ENCODE data around the gene LDHAL6B.
A peak's percentile ranks its signal among the peaks of the same experiment; 100 is the strongest.

The LDHAL6B gene

GRCh38 chr15:59221511-59222505 lies 15.2 kb downstream of the LDHAL6B start:
- DNase-seq = no peak

DNA sequence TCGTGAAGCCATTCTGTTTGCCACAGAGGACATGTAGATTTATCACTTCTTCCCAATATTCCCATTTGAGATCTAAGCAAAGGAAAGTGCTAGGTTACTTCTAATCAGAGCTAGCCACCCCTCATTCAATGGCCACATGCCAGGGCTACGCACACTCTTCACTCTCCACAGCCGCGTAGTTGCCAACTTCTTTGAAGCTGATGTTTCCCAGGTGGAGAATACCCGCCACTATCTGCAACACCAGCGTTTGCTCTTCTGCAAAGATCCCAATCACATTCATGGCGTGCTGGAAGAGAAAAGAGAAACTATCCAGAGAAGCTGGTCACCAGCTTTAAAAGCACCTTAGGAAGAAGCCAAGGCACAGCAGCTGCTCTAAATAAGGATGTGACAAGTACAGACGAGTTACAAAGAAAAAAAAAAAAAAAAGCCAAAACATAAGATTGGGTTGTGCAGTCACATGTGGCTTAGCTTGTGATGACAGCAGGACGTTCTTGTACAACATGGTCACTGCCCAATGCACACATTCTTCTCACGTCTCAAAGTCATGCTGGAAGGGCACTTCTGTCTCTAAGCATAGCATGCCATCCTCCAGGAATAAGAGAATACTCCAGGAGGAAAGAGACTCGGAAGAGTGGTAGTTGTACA lies 16.4 kb downstream of the LDHAL6B start:
- no peak for DNase-seq

DNA sequence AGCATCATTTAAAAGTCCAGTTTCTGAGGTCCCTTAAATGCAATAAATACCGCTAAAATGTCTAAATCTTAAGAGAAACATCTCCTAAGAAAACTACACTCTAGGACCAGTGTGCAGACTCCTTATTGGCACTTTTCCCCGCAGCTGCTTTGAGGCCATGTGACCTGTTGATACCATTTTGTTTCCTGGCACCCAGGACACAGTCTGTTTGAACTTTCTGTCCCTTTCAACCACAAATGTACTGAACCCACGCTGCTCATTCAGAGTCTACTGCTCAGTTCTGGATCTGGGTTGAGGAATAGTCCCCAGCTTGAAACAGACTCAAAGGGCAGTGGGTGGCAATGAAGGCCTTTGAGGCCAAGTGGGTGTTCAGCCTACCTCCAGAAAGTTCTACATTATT lies 17.1 kb downstream of the LDHAL6B start:
- DNase-seq = no peak

GRCh38 chr15:59224474-59224873 lies 17.8 kb downstream of the LDHAL6B start:
- no peak for DNase-seq

GRCh38 chr15:59227021-59227420 lies 20.4 kb downstream of the LDHAL6B start:
- DNase-seq = no peak

GRCh38 chr15:59229015-59229414 lies 22.4 kb downstream of the LDHAL6B start:
- no peak for DNase-seq

DNA sequence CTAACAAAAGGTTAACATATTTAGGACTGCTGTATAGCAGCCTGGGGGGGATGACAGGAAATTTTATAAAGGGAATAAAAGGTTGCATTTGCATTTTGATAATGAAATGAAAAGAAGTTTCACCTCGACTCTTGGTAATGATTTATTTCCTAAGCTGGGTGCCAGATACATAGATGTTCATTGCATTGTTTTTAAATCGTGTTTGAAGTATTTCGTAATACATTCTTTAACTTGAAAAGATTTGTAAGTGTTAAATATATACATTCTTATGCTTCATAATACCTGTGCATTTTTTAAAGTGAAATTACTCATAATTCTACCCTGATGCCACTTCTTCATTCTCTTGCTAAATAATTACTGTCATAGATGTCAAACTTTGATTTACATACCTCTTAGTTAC lies 22.8 kb downstream of the LDHAL6B start:
- no peak for DNase-seq

DNA sequence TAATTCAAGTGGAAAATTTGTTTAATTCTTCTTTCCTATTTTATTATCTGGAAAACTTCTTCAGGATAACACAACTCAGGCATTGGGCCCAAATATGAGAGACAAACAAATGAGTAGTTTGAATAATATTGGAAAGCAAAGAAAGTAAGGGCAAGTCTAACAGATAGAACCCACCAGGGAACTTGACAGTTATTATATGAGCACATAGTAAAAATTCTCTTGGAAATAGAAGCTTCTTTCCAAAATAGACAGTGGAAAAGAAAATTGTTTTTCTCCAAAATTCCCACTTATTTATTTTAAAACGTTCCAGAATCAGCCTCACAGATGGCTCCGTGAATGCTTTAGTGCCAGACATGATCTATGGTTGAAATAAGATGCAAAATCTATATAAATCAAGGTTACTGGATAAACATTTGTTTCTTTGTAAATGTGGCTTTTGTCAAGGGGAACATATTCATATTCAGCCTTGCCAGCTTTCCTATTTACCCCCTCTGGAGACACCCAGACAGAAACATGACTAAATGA lies 23.9 kb downstream of the LDHAL6B start:
- DNase-seq = no peak

- DNase-seq = no peak
These were observed 25.8 kb downstream of the LDHAL6B start for GRCh38 chr15:59232476-59232875.

DNA sequence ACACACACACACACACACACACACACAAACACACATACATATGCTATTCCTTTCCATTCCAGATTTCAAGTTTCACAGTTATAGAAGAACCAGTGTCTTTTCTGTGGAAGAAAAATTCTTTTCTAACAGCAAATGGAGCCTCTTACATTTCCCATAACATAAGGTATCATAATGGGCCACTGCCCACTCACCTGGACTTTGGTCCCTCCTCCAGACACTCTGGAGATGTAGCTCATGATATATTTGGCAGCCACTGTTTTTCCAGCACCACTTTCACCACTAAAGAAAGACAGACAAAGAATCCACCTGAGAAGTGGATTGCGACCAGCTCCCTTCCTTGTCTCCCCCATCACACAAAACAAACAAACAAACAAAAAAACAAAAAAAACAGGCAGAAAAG lies 29.8 kb downstream of the LDHAL6B start:
- no peak for DNase-seq

GRCh38 chr15:59237119-59237855 lies 30.6 kb downstream of the LDHAL6B start:
- no peak for DNase-seq

DNA sequence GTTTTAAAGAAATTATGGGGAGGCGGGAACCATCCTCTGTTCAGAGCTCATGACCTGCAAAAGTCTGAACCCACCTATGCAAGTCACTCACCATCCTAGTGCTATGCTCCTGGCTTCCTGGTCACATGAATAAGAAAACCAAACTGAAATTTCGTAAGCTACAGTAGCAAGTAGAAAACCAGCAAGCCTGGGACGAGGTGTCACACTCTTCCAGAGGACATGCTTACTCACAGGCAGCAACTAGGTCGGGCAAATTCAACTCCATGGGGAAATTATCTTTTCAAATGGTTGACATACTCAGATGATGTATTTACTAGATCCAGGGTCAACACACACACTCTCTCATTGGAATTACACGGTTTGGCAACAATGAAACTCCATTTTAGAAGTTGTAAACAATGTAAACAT lies 31.3 kb downstream of the LDHAL6B start:
- no peak for DNase-seq

- no peak for DNase-seq
These were observed 33.4 kb downstream of the LDHAL6B start for GRCh38 chr15:59240036-59240435.

DNA sequence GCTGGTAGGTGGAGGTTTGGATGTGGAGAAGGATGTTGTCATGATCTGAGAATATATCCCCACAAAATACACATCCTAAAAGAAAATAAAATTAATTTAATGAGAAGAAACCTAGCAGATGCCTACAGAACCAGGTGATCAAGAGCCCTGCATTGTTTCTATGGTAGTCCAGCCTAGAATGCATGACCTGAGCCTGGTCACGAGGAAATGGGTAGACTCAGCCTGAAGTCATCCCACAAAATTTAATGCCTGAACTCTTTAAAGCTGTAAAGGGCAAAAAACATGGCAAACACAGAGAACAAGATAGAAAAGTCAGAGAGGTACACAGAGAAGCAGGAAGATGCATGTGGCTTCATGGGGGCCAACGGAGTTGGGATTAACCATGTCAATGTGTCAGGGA lies 36.0 kb downstream of the LDHAL6B start:
- DNase-seq = no peak

DNA sequence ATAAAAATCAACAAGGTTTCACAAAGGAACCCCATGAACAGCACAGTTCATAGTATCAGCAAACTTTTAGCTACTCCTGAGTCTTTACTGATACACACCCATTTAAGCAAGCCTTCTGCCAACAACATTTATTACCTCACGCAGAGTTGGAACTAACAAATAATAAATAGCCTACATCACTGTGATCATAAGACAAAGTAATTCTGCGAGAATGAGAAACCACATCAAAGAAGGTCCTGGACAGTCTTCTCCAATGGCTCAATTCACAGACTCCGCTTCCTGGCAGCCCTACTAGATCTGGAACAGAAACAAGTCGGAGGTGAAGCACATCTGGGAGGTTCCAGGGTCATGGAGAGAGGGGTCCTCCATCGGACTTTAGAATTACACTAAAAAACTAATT lies 37.0 kb downstream of the LDHAL6B start:
- no peak for DNase-seq

- DNase-seq = no peak
These were observed 37.7 kb downstream of the LDHAL6B start for GRCh38 chr15:59244337-59244736.

- no peak for DNase-seq
These were observed 38.9 kb downstream of the LDHAL6B start for GRCh38 chr15:59245559-59245958.

GRCh38 chr15:59247364-59247763 lies 40.7 kb downstream of the LDHAL6B start:
- peak; percentile 43 for DNase-seq

GRCh38 chr15:59249816-59250215 lies 43.2 kb downstream of the LDHAL6B start:
- DNase-seq = no peak

GRCh38 chr15:59250249-59250648 lies 43.6 kb downstream of the LDHAL6B start:
- no peak for DNase-seq

- DNase-seq = no peak
These were observed 44.6 kb downstream of the LDHAL6B start for GRCh38 chr15:59251001-59251845.

- DNase-seq = no peak
These were observed 45.5 kb downstream of the LDHAL6B start for GRCh38 chr15:59252137-59252536.
